Measurements from ENCODE around the gene RPRD2. TPM values are rescaled to one million over a fixed set of nuclear protein-coding genes. Genes with fewer than 3 reads are reported as not detected.

RPRD2 gene
- total RNA-seq, 1 donor from 2014 or later: 12.5 TPM

- no peak overlapping the region for H3K4me3 ChIP-seq (ENCODE audit: low read depth, low read length)
- no peak for DNase-seq (ENCODE audit: low read depth)
- no peak for TF ChIP-seq CTCF (IDR thresholded peaks at IDR 0.05; ENCODE audit: insufficient read depth, low read length, poor library complexity, severe bottlenecking)
These were observed 134.4 kb downstream of the RPRD2 start for GRCh38 chr1:150498342-150498741.

GRCh38 chr1:150505431-150505830 is 141.5 kb downstream of the RPRD2 start:
- Histone ChIP-seq H3K36me3 (ENCODE audit: control insufficient read depth, insufficient read depth, low read length) (peaks cover 2% of the 10 kb centered on the region), H3K27me3 (ENCODE audit: control insufficient read depth, insufficient read depth, low read length) (no peaks in the 10 kb centered on the region)
- no peak for DNase-seq (ENCODE audit: low read depth)

More at GRCh38 chr1:150498342-150498741, 134.4 kb downstream of the RPRD2 start:
- H3K36me3 ChIP-seq (ENCODE audit: control insufficient read depth, insufficient read depth, low read length): peaks cover 2% of the 10 kb centered on the region
- no peaks in the 10 kb centered on the region for H3K27me3 ChIP-seq (ENCODE audit: control insufficient read depth, insufficient read depth, low read length)

GRCh38 chr1:150507912-150508864 is 144.2 kb downstream of the RPRD2 start, which contains the start of gene ECM1:
Gene ECM1, plus strand, starts transcription at chr1:150508109. Its CDS starts 101 bp downstream, at chr1:150508210.
- Histone ChIP-seq H3K4me3 (ENCODE audit: low read depth, low read length) (no peak within 1 kb of the TSS), H3K36me3 (ENCODE audit: control insufficient read depth, insufficient read depth, low read length) (no peaks in the 10 kb centered on the region), H3K27me3 (ENCODE audit: control insufficient read depth, insufficient read depth, low read length) (no peaks in the 10 kb centered on the region)
- DNase-seq (ENCODE audit: low read depth): peak; percentile 39
- no peak for TF ChIP-seq CTCF (IDR thresholded peaks at IDR 0.05; ENCODE audit: insufficient read depth, low read length, poor library complexity, severe bottlenecking)

More at GRCh38 chr1:150505431-150505830, 141.5 kb downstream of the RPRD2 start:
- TF ChIP-seq CTCF (IDR thresholded peaks at IDR 0.05; ENCODE audit: insufficient read depth, low read length, poor library complexity, severe bottlenecking): no peak
- H3K4me3 ChIP-seq (ENCODE audit: low read depth, low read length): no peak overlapping the region

- no peak for TF ChIP-seq CTCF (IDR thresholded peaks at IDR 0.05; ENCODE audit: insufficient read depth, low read length, poor library complexity, severe bottlenecking)
- DNase-seq (ENCODE audit: low read depth): no peak
- no peaks in the 10 kb centered on the region for H3K27me3 ChIP-seq (ENCODE audit: control insufficient read depth, insufficient read depth, low read length)
- no peaks in the 10 kb centered on the region for H3K36me3 ChIP-seq (ENCODE audit: control insufficient read depth, insufficient read depth, low read length)
- no peak overlapping the region for H3K4me3 ChIP-seq (ENCODE audit: low read depth, low read length)
These were observed 145.0 kb downstream of the RPRD2 start for GRCh38 chr1:150508982-150509381.

GRCh38 chr1:150511551-150511950 is 147.6 kb downstream of the RPRD2 start:
- Histone ChIP-seq H3K4me3 (ENCODE audit: low read depth, low read length) (no peak overlapping the region), H3K27me3 (ENCODE audit: control insufficient read depth, insufficient read depth, low read length) (no peaks in the 10 kb centered on the region), H3K36me3 (ENCODE audit: control insufficient read depth, insufficient read depth, low read length) (no peaks in the 10 kb centered on the region)
- DNase-seq (ENCODE audit: low read depth): no peak
- TF ChIP-seq CTCF (IDR thresholded peaks at IDR 0.05; ENCODE audit: insufficient read depth, low read length, poor library complexity, severe bottlenecking): no peak
